Liver (tissue), 9 donors: Measurements from ENCODE around the gene GSTO2. TPM values are rescaled to one million over a fixed set of nuclear protein-coding genes. Genes with fewer than 3 reads are reported as not detected.

Experiments
- DNase-seq: peaks from one replicate; pipeline ENCODE4 v3.0.0-alpha.2; 2017; ENCODE audit warnings: low spot score
- H3K27ac ChIP-seq, 2 donors: one replicate each; pipeline ENCODE4 v1.7.0; 2013; ENCODE audit warnings: inconsistent platforms in 2 of 2, low read length in 2 of 2, control low read depth in 1 of 2, low read depth in 1 of 2, mild to moderate bottlenecking in 1 of 2
- H3K27me3 ChIP-seq, 4 donors: one replicate each; pipeline versions ENCODE4 v1.6.1 to v1.7.0; 2013; ENCODE audit warnings: low read length in 3 of 4, inconsistent platforms in 1 of 4, mild to moderate bottlenecking in 1 of 4, moderate library complexity in 1 of 4; ENCODE audit not compliant: control insufficient read depth in 4 of 4, insufficient read depth in 4 of 4
- H3K36me3 ChIP-seq, 4 donors: one replicate each; pipeline versions ENCODE4 v1.6.1 to v1.7.0; 2013; ENCODE audit warnings: low read length in 3 of 4, mild to moderate bottlenecking in 3 of 4, low read depth in 1 of 4, moderate library complexity in 1 of 4; ENCODE audit not compliant: control insufficient read depth in 4 of 4, insufficient read depth in 3 of 4
- H3K4me1 ChIP-seq, 4 donors: one replicate each; pipeline versions ENCODE4 v1.6.1 to v1.7.0; 2013; ENCODE audit warnings: low read length in 3 of 4, mild to moderate bottlenecking in 3 of 4, moderate library complexity in 1 of 4; ENCODE audit not compliant: control insufficient read depth in 4 of 4, insufficient read depth in 4 of 4
- H3K4me3 ChIP-seq, 3 donors: one replicate each; pipeline versions ENCODE4 v1.6.1 to v1.7.0; 2013; ENCODE audit warnings: low read length in 3 of 3, control low read depth in 1 of 3, low read depth in 1 of 3, mild to moderate bottlenecking in 1 of 3
- H3K9ac ChIP-seq, 2 donors: one replicate each; pipeline ENCODE4 v1.7.0; 2013; ENCODE audit warnings: low read length in 2 of 2, mild to moderate bottlenecking in 2 of 2, moderate library complexity in 2 of 2, control low read depth in 1 of 2, low read depth in 1 of 2
- H3K9me3 ChIP-seq, 4 donors: one replicate each; pipeline versions ENCODE4 v1.6.1 to v1.7.0; 2013; ENCODE audit warnings: low read length in 3 of 4; ENCODE audit not compliant: control insufficient read depth in 4 of 4
- ATF3 ChIP-seq: IDR thresholded peaks from 2 replicates; pipeline ENCODE4 v1.6.1; 2016; ENCODE audit warnings: antibody characterized with exemption
- CTCF ChIP-seq: fragments of 150-350 bp; IDR thresholded peaks from 2 replicates; pipeline ENCODE4 v1.5.1; 2017; ENCODE audit warnings: improper control_type of control experiment, low read depth, low read length; ENCODE audit not compliant: missing input control
- FOXA2 ChIP-seq: IDR thresholded peaks from 2 replicates; pipeline ENCODE4 v1.6.1; 2016; ENCODE audit warnings: antibody characterized with exemption
- GABPA ChIP-seq, 2 donors: IDR thresholded peaks in 1 of 2; conservative IDR thresholded peaks in 1 of 2; 2 replicates each; pipeline ENCODE4 v1.6.1; 2016; ENCODE audit warnings: antibody characterized with exemption in 2 of 2, mild to moderate bottlenecking in 1 of 2, moderate library complexity in 1 of 2
- HNF4A ChIP-seq, 2 donors: conservative IDR thresholded peaks; 2 replicates each; pipeline ENCODE4 v1.6.1; 2016; ENCODE audit warnings: antibody characterized with exemption in 2 of 2, mild to moderate bottlenecking in 2 of 2
- NR2F2 ChIP-seq: IDR thresholded peaks from 2 replicates; pipeline ENCODE4 v1.6.1; 2016; ENCODE audit warnings: antibody characterized with exemption
- REST ChIP-seq: IDR thresholded peaks from 2 replicates; pipeline ENCODE4 v1.6.1; 2016; ENCODE audit warnings: antibody characterized with exemption, mild to moderate bottlenecking
- RXRA ChIP-seq, 2 donors: IDR thresholded peaks; 2 replicates each; pipeline ENCODE4 v1.6.1; 2017 to 2018; ENCODE audit warnings: antibody characterized with exemption in 2 of 2, mild to moderate bottlenecking in 1 of 2
- SP1 ChIP-seq: IDR thresholded peaks from 2 replicates; pipeline ENCODE4 v1.6.1; 2018; ENCODE audit warnings: antibody characterized with exemption, mild to moderate bottlenecking
- YY1 ChIP-seq: IDR thresholded peaks from 2 replicates; pipeline ENCODE4 v1.6.1; 2016; ENCODE audit warnings: antibody characterized with exemption, mild to moderate bottlenecking
- WGBS: extraction: QIAGEN DNeasy Blood & Tissue Kit; methylation state at CpG from one replicate; pipeline ENCODE4 v1.1.7; 2013; 5-methylcytosine and 5-hydroxymethylcytosine counted together
- polyA plus RNA-seq, 2 donors: library from polyadenylated mRNA; stranded (reverse) in 1 of 2; unstranded in 1 of 2; fragments of 200-250 nt in 1 of 2; fragments of >200 nt in 1 of 2; fragmentation: Nextera tagmentation in 1 of 2; extraction: Ambion mirVana in 1 of 2; gene quantifications; one replicate each; pipeline versions ENCODE4 v1.2.1 to v1.2.3, GENCODE V29; 2013 to 2015
- total RNA-seq, 2 donors: library from RNA; depleted of rRNA; stranded (reverse); fragments of >200 nt; gene quantifications; one replicate each; pipeline ENCODE4 v1.2.3, GENCODE V29; 2014
- donor health status: healthy.
- donor health status: healthy.
- donor health status: healthy.
- donor health status: healthy.
- donor health status: healthy.

GSTO2 gene
- total and polyA plus RNA-seq, 4 donors, result 1.0 to 4.6 (median 1.7) TPM

GRCh38 chr10:104340111-104340526 lies 71.1 kb downstream of the GSTO2 start:
- WGBS, result 32% methylated on average over 4 of the region's 4 CpGs
- peak overlapping the region; percentile 95 to 98 for H3K27ac ChIP-seq
- H3K4me3 ChIP-seq, result no peak overlapping the region
- no peaks in the 10 kb centered on the region for H3K36me3 ChIP-seq
- H3K9me3 ChIP-seq, result no peaks in the 10 kb centered on the region
- no peak for DNase-seq
- no peaks in the 10 kb centered on the region for H3K27me3 ChIP-seq
- no peak for TF ChIP-seq CTCF
- no peak for TF ChIP-seq YY1
- peak; percentile 43 for TF ChIP-seq SP1
- no peak overlapping the region for H3K9ac ChIP-seq
- H3K4me1 ChIP-seq, result peaks cover 5 to 34% (median 14%) of the 10 kb centered on the region in 4 donors

- no peaks in the 10 kb centered on the region for H3K9me3 ChIP-seq
- H3K27me3 ChIP-seq, result no peaks in the 10 kb centered on the region
- no peak overlapping the region for H3K9ac ChIP-seq
- H3K36me3 ChIP-seq, result no peaks in the 10 kb centered on the region
- no peak for DNase-seq
- peak overlapping the region; percentile 53 to 98 for H3K27ac ChIP-seq
- TF ChIP-seq SP1, result no peak
- WGBS, result 86% methylated on average over 4 of the region's 4 CpGs
- no peak overlapping the region for H3K4me3 ChIP-seq
- H3K4me1 ChIP-seq, result peaks cover 5 to 32% (median 14%) of the 10 kb centered on the region in 4 donors
These were observed 71.7 kb downstream of the GSTO2 start for GRCh38 chr10:104340641-104341040.

- WGBS, result 69% methylated on average over 3 of the region's 3 CpGs
- Histone ChIP-seq H3K9ac (no peak overlapping the region), H3K4me1 (peaks cover 0 to 19% (median 7%) of the 10 kb centered on the region in 4 donors), H3K4me3 (no peak overlapping the region), H3K36me3 (no peaks in the 10 kb centered on the region), H3K9me3 (no peaks in the 10 kb centered on the region), H3K27ac (no peak overlapping the region), H3K27me3 (no peaks in the 10 kb centered on the region)
- no peak for TF ChIP-seq HNF4A (conservative IDR thresholded peaks at IDR 0.05)
- TF ChIP-seq FOXA2, result no peak
- TF ChIP-seq NR2F2, result peak; percentile 90
- TF ChIP-seq ATF3, result no peak
- TF ChIP-seq REST, result no peak
- peak; percentile 32 for TF ChIP-seq SP1
- no peak for TF ChIP-seq GABPA (IDR thresholded peaks at IDR 0.05 in 1 of 2, conservative IDR thresholded peaks at IDR 0.05 in 1 of 2)
- TF ChIP-seq RXRA (IDR thresholded peaks at IDR 0.05), result no peak
- DNase-seq, result no peak
These were observed 74.0 kb downstream of the GSTO2 start for GRCh38 chr10:104342941-104343411.
